Measurements from ENCODE around the gene NR1D2.
"Not testable (repeated sequence)": the region's sequence is repeated elsewhere in the genome, so short reads cannot be mapped to it uniquely, and the experiment has no call there.

NR1D2 gene

GRCh38 chr3:24012589-24013269, 67.6 kb downstream of the NR1D2 start:
- DNase-seq: no peak

- no peak for DNase-seq
These were observed 72.2 kb downstream of the NR1D2 start for GRCh38 chr3:24017305-24017704.

GRCh38 chr3:24018784-24019570, 73.9 kb downstream of the NR1D2 start:
- DNase-seq: no peak

- no peak for DNase-seq
These were observed 74.5 kb downstream of the NR1D2 start for GRCh38 chr3:24019585-24019984.

GRCh38 chr3:24020036-24020691, 75.1 kb downstream of the NR1D2 start:
- no peak for DNase-seq

- no peak for DNase-seq
These were observed 78.1 kb downstream of the NR1D2 start for GRCh38 chr3:24023197-24023596.

GRCh38 chr3:24025805-24026204, 80.7 kb downstream of the NR1D2 start:
- no peak for DNase-seq

- DNase-seq: not testable (repeated sequence)
These were observed 81.6 kb downstream of the NR1D2 start for GRCh38 chr3:24026665-24027064.

- no peak for DNase-seq
These were observed 82.9 kb downstream of the NR1D2 start for GRCh38 chr3:24027946-24028345.

All from inflammatory macrophage treated with lipopolysaccharide for 1 hour (primary cell).